Aorta (tissue), 5 donors: Measurements from ENCODE around the gene MAP3K4. TPM values are rescaled to one million over a fixed set of nuclear protein-coding genes. Genes with fewer than 3 reads are reported as not detected.

Experiments used
- ATAC-seq: fragments of 200-7000 bp; cut with Tn5 transposase; one replicate; pipeline ENCODE4 v1.9.1; 2022; ENCODE audit warnings: moderate library complexity; ENCODE audit not compliant: low FRiP score
- DNase-seq, 2 donors: peaks; one replicate each; pipeline ENCODE4 v3.0.0-alpha.2; 2020
- H3K27ac ChIP-seq, 2 donors: one replicate each; pipeline ENCODE4 v1.5.1; 2013; ENCODE audit warnings: low read length in 2 of 2, mild to moderate bottlenecking in 2 of 2, moderate library complexity in 2 of 2, control low read depth in 1 of 2, inconsistent platforms in 1 of 2, low read depth in 1 of 2
- H3K27me3 ChIP-seq, 2 donors: one replicate each; pipeline ENCODE4 v1.6.1; 2013; ENCODE audit warnings: control low read depth in 1 of 2, low read length in 1 of 2, mild to moderate bottlenecking in 1 of 2, moderate library complexity in 1 of 2; ENCODE audit not compliant: insufficient read depth in 2 of 2, control insufficient read depth in 1 of 2
- H3K36me3 ChIP-seq, 2 donors: one replicate each; pipeline ENCODE4 v1.6.1; 2013; ENCODE audit warnings: control low read depth in 1 of 2, low read length in 1 of 2, mild to moderate bottlenecking in 1 of 2; ENCODE audit not compliant: insufficient read depth in 2 of 2, control insufficient read depth in 1 of 2
- H3K4me1 ChIP-seq, 2 donors: one replicate each; pipeline ENCODE4 v1.6.1; 2013; ENCODE audit warnings: low read length in 2 of 2, control low read depth in 1 of 2, mild to moderate bottlenecking in 1 of 2, moderate library complexity in 1 of 2; ENCODE audit not compliant: insufficient read depth in 2 of 2, control insufficient read depth in 1 of 2
- H3K4me3 ChIP-seq, 2 donors: one replicate each; pipeline ENCODE4 v1.5.1; 2013; ENCODE audit warnings: low read length in 2 of 2, control low read depth in 1 of 2, mild to moderate bottlenecking in 1 of 2
- H3K9me3 ChIP-seq: one replicate; pipeline ENCODE4 v1.6.1; 2013; ENCODE audit warnings: mild to moderate bottlenecking, low read length; ENCODE audit not compliant: control insufficient read depth
- WGBS, 2 donors: extraction: QIAGEN DNeasy Blood & Tissue Kit; methylation state at CpG; one replicate each; pipeline ENCODE4 v1.1.7; 2013; 5-methylcytosine and 5-hydroxymethylcytosine counted together
- intact Hi-C, 2 donors: fragments of 100-400 bp; cut with DNase I; formaldehyde crosslinking; loops; one replicate each; pipeline versions ENCODE4 v1.14.2 to v1.15.0; 2022
- polyA plus RNA-seq, 2 donors: library from polyadenylated mRNA; stranded (reverse); fragments of 200-250 nt; gene quantifications; one replicate each; pipeline ENCODE4 v1.2.3, GENCODE V29; 2013
- total RNA-seq, 2 donors: library from RNA; stranded (reverse); fragmentation: NEBNext Ultra II Directional; extraction: Animal tissue kit (Norgen Biotek cat#: 25700); gene quantifications; one replicate each; pipeline ENCODE4 v1.2.1, GENCODE V29; 2021
- donor health status: healthy with polysubstance abuse.
- donor health status: Bipolar disorder and iron deficiency.
- donor health status: DM: no; HTN: no; CAD: no.
- donor health status: DM: no; HTN: no; CAD: no.
- donor health status: DM: yes; HTN: yes; CAD: no.

MAP3K4 gene
- total and polyA plus RNA-seq, 4 donors = 5.3 to 63.7 (median 32.8) TPM

- no peak for ATAC-seq
Measured at GRCh38 chr6:161130967-161131766, 139.6 kb downstream of the MAP3K4 start.

DNA sequence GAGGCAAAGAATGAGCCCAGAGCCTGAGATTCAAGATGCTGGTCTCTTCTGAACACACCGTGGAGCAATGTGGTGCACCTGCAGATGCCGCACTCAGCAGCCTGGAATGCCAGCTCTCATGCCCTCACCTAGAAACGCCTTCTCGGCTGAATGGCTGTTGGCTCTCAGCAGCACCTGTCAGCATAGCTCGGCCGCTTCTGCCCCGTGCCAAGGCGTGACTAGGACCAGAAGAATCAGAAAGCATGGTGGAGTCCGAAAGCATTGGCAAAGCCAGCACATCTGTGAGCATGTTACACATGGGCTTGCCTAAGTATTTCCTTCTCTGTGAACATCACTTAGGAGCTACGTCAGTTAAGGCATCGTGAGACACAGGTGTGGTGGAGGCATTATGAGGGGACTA lies 140.8 kb downstream of the MAP3K4 start:
- WGBS, 2 donors = 94 to 96% methylated on average over 11 of the region's 11 CpGs
- Histone ChIP-seq H3K36me3 (peaks cover 0 to 3% of the 10 kb centered on the region in 2 donors), H3K27ac (no peak overlapping the region)

More at GRCh38 chr6:161130967-161131766, 139.6 kb downstream of the MAP3K4 start:
- H3K36me3 ChIP-seq = peaks cover 0 to 2% of the 10 kb centered on the region in 2 donors
- 76 to 82% methylated on average over 3 of the region's 3 CpGs for WGBS, 2 donors
- no peaks in the 10 kb centered on the region for H3K9me3 ChIP-seq
- no peak for DNase-seq
- intact Hi-C loops = no loop called here
- H3K27me3 ChIP-seq = no peaks in the 10 kb centered on the region
- no peak overlapping the region for H3K4me3 ChIP-seq
- no peak overlapping the region for H3K27ac ChIP-seq
- H3K4me1 ChIP-seq = no peaks in the 10 kb centered on the region

GRCh38 chr6:161133963-161134362 lies 142.4 kb downstream of the MAP3K4 start:
- 79 to 80% methylated on average over 9 of the region's 9 CpGs for WGBS, 2 donors
- intact Hi-C loops = no loop called here
- peaks cover 0 to 2% of the 10 kb centered on the region in 2 donors for H3K36me3 ChIP-seq

More for the DNA sequence above, 140.8 kb downstream of the MAP3K4 start:
- Histone ChIP-seq H3K9me3 (no peaks in the 10 kb centered on the region), H3K27me3 (no peaks in the 10 kb centered on the region), H3K4me3 (no peak overlapping the region), H3K4me1 (no peaks in the 10 kb centered on the region)
- intact Hi-C loops = no loop called here
- DNase-seq (no peak), ATAC-seq (no peak)

DNA sequence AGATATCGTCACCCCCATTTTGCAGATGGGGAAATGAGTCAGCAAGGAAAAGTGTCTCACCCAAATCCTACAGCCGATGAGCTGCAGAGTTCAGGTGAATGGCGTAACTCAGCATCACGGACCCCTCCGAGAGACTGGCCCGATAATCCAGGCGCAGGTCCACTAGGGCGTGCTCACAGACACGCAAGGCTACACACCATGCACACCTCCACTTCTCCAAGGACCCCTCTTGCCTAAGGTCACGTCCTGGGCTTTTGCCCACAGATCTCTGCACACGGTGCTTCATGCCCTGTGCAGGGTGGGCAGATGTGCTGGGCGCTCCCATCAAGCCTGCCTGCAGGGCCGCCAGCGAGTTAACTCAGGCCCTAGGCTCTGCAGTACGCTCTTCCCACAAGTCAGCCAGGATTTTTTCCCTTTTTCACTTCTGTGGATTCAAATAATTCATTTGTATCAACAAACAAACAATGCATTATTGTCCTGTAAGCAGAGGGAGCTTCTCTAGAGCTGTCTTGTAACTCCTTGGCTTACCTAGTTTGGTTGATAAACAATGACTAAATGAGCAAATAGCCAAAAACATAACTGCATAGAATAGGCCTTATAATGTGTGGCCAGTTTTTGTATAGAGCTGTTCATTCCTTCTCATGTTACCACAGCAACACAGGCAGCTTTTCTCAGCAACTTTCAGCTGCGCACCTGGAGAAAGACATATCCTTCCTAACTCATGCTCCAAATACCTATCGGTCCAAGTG lies 143.2 kb downstream of the MAP3K4 start:
- Histone ChIP-seq H3K4me3 (no peak overlapping the region), H3K27ac (no peak overlapping the region), H3K4me1 (no peaks in the 10 kb centered on the region), H3K27me3 (no peaks in the 10 kb centered on the region), H3K9me3 (no peaks in the 10 kb centered on the region), H3K36me3 (peaks cover 0 to 2% of the 10 kb centered on the region in 2 donors)
- ATAC-seq (no peak), DNase-seq (no peak)
- intact Hi-C loops = no loop called here
- 94 to 95% methylated on average over 17 of the region's 17 CpGs for WGBS, 2 donors

More at GRCh38 chr6:161133963-161134362, 142.4 kb downstream of the MAP3K4 start:
- H3K4me3 ChIP-seq = no peak overlapping the region
- no peak overlapping the region for H3K27ac ChIP-seq
- no peaks in the 10 kb centered on the region for H3K9me3 ChIP-seq
- ATAC-seq (no peak), DNase-seq (no peak)
- H3K4me1 ChIP-seq = no peaks in the 10 kb centered on the region
- no peaks in the 10 kb centered on the region for H3K27me3 ChIP-seq

DNA sequence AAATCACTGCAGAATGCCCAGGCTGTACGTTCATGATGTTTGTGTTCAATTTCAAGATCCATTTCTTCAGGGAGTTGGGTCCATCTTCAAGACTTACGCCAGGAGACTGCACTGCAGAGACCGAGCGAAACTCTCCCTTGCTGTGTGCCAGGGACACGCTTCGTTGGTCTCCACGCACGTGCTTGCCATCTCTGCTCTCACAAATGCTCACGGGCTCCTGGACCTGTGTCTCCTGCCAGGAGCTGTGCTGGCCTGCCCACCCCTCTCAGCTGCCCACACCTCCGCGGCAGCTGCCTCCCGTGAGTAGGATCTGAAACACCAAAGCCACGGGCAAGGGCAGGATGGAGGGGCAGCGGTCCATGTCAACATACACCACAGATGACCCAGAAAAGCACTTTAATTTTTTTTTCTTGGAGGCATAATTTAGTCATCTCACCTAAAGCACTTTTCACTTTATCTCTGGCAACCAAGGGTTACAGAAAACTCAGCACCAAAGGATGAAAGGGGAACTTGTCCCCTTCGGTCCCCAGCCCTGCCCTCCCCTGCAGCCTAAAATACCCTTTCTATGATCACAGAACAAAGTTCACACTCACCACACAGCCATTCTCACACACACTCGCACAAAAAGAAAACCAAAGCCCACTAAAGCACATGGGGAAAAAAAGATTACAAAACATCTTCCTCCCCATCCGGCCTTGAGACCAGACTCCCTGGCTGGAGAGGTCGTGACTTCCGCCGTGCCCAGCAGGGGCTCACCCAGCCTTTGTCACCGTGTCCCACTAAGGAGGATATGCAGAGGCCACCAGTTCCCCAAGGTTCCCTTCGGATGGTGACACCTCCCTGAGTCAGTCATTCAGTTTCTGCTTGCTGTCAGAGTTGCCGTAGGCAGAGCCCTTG lies 144.4 kb downstream of the MAP3K4 start:
- 85 to 86% methylated on average over 23 of the region's 23 CpGs for WGBS, 2 donors
- Histone ChIP-seq H3K4me3 (no peak overlapping the region), H3K9me3 (no peaks in the 10 kb centered on the region), H3K27me3 (no peaks in the 10 kb centered on the region), H3K27ac (no peak overlapping the region), H3K4me1 (no peaks in the 10 kb centered on the region), H3K36me3 (peaks cover 0 to 2% of the 10 kb centered on the region in 2 donors)
- intact Hi-C loops = no loop called here
- ATAC-seq (no peak), DNase-seq (peak in 1 of 2 donors; percentile 56)

DNA sequence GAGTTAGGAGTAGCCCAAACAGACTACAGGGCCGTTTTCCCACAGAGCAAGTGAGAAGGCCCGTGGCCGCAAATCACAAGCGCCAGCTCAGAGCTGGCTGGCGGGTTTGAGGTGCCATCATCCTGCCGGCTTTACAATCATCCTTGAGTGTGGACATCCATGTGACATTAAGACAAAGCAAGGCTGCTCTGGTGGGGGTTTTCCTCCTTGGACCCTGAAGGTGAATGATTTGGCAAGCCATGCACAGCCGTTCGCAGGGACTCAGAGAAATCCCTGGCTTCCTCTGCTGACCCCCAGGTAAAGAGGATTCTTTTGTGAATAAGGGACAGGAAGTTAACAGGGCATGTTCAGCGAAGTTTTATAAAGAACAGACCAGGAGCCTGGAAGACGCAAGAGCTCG lies 145.1 kb downstream of the MAP3K4 start:
- H3K4me1 ChIP-seq = no peaks in the 10 kb centered on the region
- peaks cover 0 to 2% of the 10 kb centered on the region in 2 donors for H3K36me3 ChIP-seq
- intact Hi-C loops = no loop called here

DNA sequence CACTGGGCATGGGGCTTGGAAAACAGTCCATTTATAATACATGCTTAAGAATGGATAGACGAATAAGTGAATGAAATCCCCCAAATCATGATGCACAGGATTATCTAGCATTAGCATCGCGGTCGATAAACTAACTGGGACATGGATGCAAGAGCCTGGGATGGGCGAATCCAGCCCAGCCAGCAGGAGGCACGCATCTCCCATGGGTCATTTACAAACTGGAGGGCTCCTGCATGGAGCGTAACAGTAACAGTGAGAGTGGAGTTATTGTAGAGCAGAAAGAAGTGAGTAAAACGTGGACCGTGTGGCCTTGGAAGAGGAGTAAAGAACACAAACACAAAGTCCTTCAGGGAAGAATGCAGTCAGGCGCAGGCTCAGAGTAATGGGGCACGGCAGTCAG lies 145.8 kb downstream of the MAP3K4 start:
- WGBS, 2 donors = 93 to 96% methylated on average over 11 of the region's 11 CpGs

More for the DNA sequence above, 145.1 kb downstream of the MAP3K4 start:
- DNase-seq (peak in 1 of 2 donors; percentile 50), ATAC-seq (no peak)
- Histone ChIP-seq H3K9me3 (no peaks in the 10 kb centered on the region), H3K4me3 (no peak overlapping the region), H3K27ac (no peak overlapping the region), H3K27me3 (no peaks in the 10 kb centered on the region)
- 90 to 95% methylated on average over 11 of the region's 11 CpGs for WGBS, 2 donors

GRCh38 chr6:161137839-161138542 lies 146.4 kb downstream of the MAP3K4 start:
- H3K27ac ChIP-seq = no peak overlapping the region
- ATAC-seq = no peak
- peak in 1 of 2 donors; percentile 47 for DNase-seq
- H3K4me3 ChIP-seq = no peak overlapping the region
- no peaks in the 10 kb centered on the region for H3K9me3 ChIP-seq
- no peaks in the 10 kb centered on the region for H3K27me3 ChIP-seq
- WGBS, 2 donors = 91 to 93% methylated on average over 12 of the region's 12 CpGs
- peaks cover 0 to 2% of the 10 kb centered on the region in 2 donors for H3K36me3 ChIP-seq
- intact Hi-C loops = no loop called here
- no peaks in the 10 kb centered on the region for H3K4me1 ChIP-seq

More for the DNA sequence above, 145.8 kb downstream of the MAP3K4 start:
- H3K4me3 ChIP-seq = no peak overlapping the region
- H3K36me3 ChIP-seq = peaks cover 0 to 2% of the 10 kb centered on the region in 2 donors
- H3K4me1 ChIP-seq = no peaks in the 10 kb centered on the region
- H3K27ac ChIP-seq = no peak overlapping the region
- H3K9me3 ChIP-seq = no peaks in the 10 kb centered on the region
- intact Hi-C loops = no loop called here
- H3K27me3 ChIP-seq = no peaks in the 10 kb centered on the region
- ATAC-seq = no peak
- no peak for DNase-seq
